ENCODE data around the gene GRIK2.

The GRIK2 gene

GRCh38 chr6:101728956-101729355 lies 335.4 kb downstream of the GRIK2 start:
- no peak for DNase-seq

- no peak for DNase-seq
Observed at GRCh38 chr6:101730954-101731353, 337.4 kb downstream of the GRIK2 start.

GRCh38 chr6:101733899-101734298 lies 340.4 kb downstream of the GRIK2 start:
- DNase-seq: no peak

- DNase-seq: no peak
Observed at GRCh38 chr6:101738481-101738880, 345.0 kb downstream of the GRIK2 start.

GRCh38 chr6:101740631-101741030 lies 347.1 kb downstream of the GRIK2 start:
- no peak for DNase-seq

GRCh38 chr6:101741474-101742171 lies 348.1 kb downstream of the GRIK2 start:
- no peak for DNase-seq

GRCh38 chr6:101747160-101747559 lies 353.7 kb downstream of the GRIK2 start:
- no peak for DNase-seq

- no peak for DNase-seq
Observed at GRCh38 chr6:101747716-101748115, 354.2 kb downstream of the GRIK2 start.

- DNase-seq: no peak
Observed at GRCh38 chr6:101755931-101756330, 362.4 kb downstream of the GRIK2 start.

GRCh38 chr6:101758368-101758767 lies 364.9 kb downstream of the GRIK2 start:
- no peak for DNase-seq

- no peak for DNase-seq
Observed at GRCh38 chr6:101760843-101761621, 367.5 kb downstream of the GRIK2 start.

- DNase-seq: no peak
Observed at GRCh38 chr6:101762851-101763250, 369.3 kb downstream of the GRIK2 start.

GRCh38 chr6:101765281-101765680 lies 371.8 kb downstream of the GRIK2 start:
- no peak for DNase-seq

- DNase-seq: no peak
Observed at GRCh38 chr6:101770116-101770515, 376.6 kb downstream of the GRIK2 start.

- no peak for DNase-seq
Observed at GRCh38 chr6:101776919-101777350, 383.4 kb downstream of the GRIK2 start.

GRCh38 chr6:101777646-101778045 lies 384.1 kb downstream of the GRIK2 start:
- no peak for DNase-seq

- DNase-seq: no peak
Observed at GRCh38 chr6:101779051-101779844, 385.7 kb downstream of the GRIK2 start.

- DNase-seq: no peak
Observed at GRCh38 chr6:101783287-101783686, 389.8 kb downstream of the GRIK2 start.

- DNase-seq: no peak
Observed at GRCh38 chr6:101784094-101784493, 390.6 kb downstream of the GRIK2 start.

- DNase-seq: no peak
Observed at GRCh38 chr6:101799531-101799930, 406.0 kb downstream of the GRIK2 start.

- DNase-seq: no peak
Observed at GRCh38 chr6:101800598-101800997, 407.1 kb downstream of the GRIK2 start.

- DNase-seq: no peak
Observed at GRCh38 chr6:101803136-101803535, 409.6 kb downstream of the GRIK2 start.

- no peak for DNase-seq
Observed at GRCh38 chr6:101806241-101806640, 412.7 kb downstream of the GRIK2 start.

- no peak for DNase-seq
Observed at GRCh38 chr6:101811108-101811507, 417.6 kb downstream of the GRIK2 start.

Measured in NK-92 treated with Interleukin-12 subunit alpha and Interleukin-12 subunit beta, amount 100 ng/mL, for 24 hours (cell line).